HG02588 (cell line): ENCODE results near the gene AJM1.
"Not testable (repeated sequence)": the region's sequence is repeated elsewhere in the genome, so short reads cannot be mapped to it uniquely, and the experiment has no call there.

Source experiments
- ATAC-seq: cut with Tn5 transposase; IDR thresholded peaks from one replicate; pipeline ENCODE4 v1.9.1; 2021; ENCODE audit warnings: mild to moderate bottlenecking, moderate library complexity; ENCODE audit not compliant: unreplicated experiment

Gene AJM1

DNA sequence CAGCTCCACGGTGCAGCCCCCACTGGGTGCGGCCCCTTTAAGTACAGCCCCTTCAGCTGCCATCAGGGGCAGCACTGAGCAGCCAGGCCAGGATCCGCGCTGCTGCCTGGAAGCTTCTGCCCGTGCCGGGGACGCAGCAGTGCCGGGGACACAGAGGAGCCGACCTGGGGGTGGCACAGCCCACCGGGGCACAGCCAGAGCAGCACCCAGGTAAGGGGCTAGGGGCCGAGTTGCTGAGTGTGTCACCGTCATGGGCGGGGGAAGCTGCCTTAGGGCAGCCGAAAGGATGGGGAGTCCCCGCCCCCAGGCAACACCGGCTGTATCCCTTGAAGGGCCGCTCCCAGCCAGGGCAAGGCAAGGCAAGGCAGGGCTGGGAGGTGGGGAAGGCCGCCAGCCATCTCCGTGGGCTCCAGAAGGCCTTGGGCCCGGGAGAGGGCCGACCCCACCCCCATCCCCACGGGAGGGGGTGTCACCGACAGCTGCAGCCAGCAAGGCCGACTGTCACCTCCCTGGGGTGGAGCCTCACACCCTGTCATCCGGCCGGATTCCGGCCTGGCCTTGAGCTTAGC, at the start of gene AJM1:
Gene AJM1, plus strand, starts transcription at position 99 of the 569 bp plus-strand sequence. CDS start 1,937 bp downstream, outside the sequence.
- ATAC-seq = peak; percentile 42

- ATAC-seq = no peak
Observed at GRCh38 chr9:136793086-136793946, 49.0 kb upstream of the AJM1 start.

- no peak for ATAC-seq
Observed at GRCh38 chr9:136794281-136794999, 47.8 kb upstream of the AJM1 start.

- ATAC-seq = no peak
Observed at GRCh38 chr9:136795000-136795348, 47.3 kb upstream of the AJM1 start.

- no peak for ATAC-seq
Observed at GRCh38 chr9:136796238-136796774, 46.0 kb upstream of the AJM1 start, which contains the start of gene CCDC183. Gene CCDC183, plus strand, starts transcription at chr9:136796338. Its CDS starts 60 bp downstream, at chr9:136796398.

GRCh38 chr9:136796775-136797347, 45.4 kb upstream of the AJM1 start:
- not testable (repeated sequence) for ATAC-seq

DNA sequence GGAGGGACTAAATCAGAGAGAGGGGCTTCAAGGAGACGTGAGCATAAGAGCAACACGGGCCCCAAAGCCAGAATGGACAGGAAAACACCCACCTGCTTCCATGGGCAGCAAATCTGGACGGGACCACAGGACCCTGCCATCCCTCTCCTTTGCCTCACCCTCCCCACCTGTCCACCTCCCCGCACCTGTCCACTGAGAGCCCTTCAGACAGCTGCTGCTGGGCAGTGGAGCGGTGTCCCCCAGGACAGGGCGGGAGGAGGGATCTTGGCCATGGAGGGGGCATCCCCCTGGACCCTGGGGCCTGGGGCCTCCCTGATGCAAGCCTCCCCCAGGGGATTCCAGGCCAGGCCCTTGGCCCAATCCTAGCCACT, 43.6 kb upstream of the AJM1 start:
- no peak for ATAC-seq

DNA sequence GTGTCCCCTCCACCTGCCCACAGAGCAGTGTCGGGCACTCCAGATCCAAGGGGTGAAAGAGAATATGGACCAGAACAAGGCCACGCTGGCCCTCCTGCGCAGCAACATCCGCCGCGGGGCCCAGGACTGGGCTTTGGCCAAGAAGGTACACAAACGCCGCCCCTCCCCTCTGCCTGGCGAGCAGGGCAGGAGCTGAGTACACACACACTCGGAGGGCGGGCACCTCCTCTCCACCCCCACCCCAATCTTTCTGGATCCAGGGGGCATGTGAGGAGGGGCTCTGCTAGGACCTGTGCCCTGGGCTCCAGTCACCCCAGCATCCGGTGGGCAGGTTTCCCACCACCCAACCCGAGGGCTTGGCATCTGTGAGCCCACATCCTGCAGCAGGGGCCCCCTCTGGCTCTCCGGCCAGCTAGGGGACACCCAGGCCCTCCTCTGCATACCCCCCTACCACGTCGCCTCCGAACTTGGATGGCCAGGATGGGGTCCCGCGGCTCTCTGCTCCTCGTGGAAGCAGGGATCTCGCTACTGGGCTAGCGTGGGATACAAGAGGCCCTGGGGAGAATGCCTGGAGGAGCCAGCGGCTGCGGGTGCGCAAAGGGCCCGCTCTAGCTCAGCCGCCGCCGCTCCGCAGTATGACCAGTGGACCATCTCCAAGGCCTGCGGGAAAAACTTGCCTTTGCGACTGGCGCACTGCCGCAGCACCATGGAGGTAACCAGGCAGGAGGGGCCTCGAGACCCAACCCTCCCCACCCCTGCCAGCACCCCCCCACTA, 43.0 kb upstream of the AJM1 start:
- no peak for ATAC-seq

DNA sequence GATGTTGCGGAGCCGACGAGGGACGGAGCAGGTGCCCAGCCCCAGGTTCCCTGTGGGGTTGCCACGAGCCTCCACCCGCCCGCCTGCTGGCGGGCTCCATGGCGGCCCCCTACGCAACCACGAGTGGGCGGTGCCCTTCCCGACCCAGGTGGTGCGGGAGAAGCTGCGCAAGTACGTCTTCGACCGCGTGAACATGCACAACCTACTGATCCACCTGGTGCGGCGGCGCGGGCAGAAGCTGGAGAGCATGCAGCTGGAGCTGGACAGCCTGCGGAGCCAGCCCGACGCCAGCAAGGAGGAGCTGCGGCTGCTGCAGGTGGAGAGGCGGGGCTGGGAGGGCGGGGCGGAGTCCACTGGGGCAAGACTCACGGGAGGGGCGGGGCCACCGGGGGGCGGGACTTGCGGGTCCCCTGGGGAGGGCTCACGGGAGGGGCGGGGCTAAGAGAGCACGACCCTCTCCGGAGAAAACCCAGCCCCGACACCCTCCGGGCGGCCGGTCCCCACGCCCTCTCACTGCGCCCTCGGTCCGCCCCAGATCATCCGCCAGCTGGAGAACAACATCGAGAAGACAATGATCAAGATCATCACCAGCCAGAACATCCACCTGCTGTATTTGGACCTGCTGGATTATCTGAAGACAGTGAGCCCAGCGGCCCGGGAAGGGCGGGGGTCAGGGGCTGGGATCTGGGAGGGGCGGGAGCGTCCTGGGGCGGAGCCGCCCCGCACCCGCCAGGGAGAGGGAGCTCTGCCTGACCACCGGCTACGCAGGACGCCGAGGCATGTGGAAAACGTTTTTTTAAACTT, 42.2 kb upstream of the AJM1 start:
- peak; percentile 36 for ATAC-seq

DNA sequence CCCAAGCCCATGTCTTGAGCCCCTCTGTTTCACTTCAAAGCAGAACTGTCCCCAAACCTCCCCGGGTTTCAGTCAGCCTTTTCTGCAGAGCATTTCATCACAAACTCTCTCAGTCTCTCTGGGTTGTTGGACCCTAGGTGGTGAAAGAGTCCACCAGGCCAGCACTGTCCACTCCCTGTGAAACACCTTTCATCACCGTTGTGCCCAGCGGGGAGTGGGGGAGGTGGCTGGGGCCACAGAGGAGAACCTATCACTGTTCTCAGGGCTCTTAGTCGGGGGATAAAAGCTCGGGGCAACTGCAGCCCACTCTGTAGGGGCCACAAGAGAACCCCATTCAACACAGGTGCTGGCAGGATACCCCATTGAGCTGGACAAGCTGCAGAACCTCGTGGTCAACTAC, 40.0 kb upstream of the AJM1 start:
- ATAC-seq = no peak

GRCh38 chr9:136803009-136803550, 39.2 kb upstream of the AJM1 start:
- ATAC-seq = not testable (repeated sequence)

DNA sequence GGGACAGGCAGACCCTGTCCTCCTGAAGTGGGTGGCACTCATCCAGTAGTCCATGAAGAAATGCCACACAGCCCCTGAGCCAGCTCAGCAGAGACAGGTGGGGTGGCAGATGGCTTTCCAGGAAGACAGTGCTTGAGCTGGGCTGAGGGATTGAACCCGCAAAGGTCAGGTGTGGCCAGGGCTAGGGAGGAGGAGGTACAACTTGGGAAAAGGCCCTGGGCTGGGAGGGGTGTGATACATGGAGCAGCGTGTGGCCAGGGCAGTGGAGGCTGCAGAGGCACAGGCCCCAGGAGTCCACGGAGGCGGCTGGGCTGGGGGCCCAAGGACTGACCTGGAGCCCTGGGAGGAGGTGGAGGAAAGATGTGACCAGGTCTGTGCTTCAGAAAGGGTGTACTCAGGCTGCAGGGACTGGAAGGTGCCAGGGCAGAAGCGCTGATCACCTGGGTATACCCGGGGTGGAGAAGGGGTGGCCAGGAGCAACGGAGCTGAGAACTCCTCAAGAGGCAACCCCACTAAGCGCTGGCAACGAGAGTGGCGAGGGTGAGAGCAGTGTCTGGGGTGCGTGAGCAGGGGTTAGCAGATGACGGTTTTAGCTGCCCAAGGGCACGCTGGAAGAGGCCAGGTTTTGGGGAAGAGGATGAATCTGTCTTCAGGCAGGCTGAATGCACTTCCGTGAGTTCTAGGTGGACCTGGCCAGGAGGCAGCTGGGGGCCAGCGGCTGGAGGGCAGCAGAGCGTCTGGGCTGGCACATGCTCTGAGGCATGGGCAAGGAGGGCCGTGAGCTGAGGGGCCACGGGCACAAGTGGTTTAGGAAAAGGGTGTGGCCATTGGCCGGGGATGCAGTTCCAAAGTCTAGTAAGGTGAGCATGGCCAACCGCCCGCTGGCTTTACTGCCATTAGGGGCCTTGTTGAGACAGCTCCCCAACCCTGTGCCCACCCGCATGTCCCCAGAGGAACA, 38.4 kb upstream of the AJM1 start:
- no peak for ATAC-seq

- no peak for ATAC-seq
Observed at GRCh38 chr9:136804509-136805206, 37.6 kb upstream of the AJM1 start.

GRCh38 chr9:136805207-136805740, 37.0 kb upstream of the AJM1 start:
- ATAC-seq = no peak

DNA sequence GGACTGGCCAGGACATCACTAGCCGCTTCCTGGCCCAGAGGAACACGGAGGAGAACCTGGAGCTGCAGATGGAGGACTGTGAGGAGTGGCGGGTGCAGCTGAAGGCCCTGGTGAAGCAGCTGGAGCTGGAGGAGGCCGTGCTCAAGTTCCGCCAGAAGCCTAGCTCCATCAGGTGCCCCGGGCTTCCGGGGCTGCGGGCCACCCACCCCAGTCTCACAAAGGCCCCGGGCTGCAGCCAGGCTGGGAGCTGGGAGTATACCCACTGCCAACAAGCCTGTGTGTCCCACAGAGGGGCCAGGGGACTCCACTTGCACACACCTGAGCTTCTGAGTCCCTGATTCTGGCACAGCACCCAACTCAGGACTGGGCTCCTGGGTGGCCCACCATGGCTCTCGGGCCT, 36.2 kb upstream of the AJM1 start:
- ATAC-seq = no peak

- ATAC-seq = no peak
Observed at GRCh38 chr9:136806631-136807201, 35.6 kb upstream of the AJM1 start.
